ENCODE results near the gene PRH1.

The PRH1 gene

DNA sequence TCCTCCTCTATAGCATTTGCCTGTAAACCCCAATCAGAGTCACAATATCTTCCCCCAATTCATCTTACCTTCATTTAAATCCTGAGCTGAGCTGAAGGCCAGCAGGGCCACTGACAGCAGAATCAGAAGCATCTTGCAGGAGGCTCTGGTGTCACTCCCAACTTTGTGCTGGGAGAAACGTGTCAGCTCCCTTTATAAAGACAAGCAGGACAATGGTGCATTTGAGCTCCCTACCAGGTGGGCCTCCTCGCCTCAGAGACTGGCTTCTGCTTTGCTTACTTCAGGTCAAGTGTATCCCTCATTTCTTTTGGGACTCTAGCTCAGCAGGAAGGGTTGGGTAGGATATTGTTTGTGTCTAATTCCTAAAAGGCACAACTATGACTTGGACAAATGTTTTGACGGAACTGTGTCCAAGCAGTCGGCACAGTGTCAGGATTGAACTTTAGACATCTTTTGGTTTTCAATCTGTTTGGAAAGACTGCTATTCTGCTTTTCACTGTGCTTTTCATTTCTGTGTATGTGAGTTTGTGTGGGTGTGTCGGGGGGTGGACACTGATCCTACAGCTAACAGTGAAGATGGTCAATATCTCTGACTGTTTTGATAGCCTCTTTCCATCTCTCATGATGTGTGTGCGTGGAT, at the start of gene PRH1:
Gene PRH1, minus strand, starts transcription at position 170 of the 640 bp plus-strand sequence. Its CDS starts 38 bp downstream, at position 132.
- DNase-seq (ENCODE audit: low read depth): no peak

- DNase-seq (ENCODE audit: low read depth): no peak
Measured at GRCh38 chr12:10928746-10929286, 44.8 kb upstream of the PRH1 start, which contains the start of gene PRH2. Gene PRH2 (plus strand): TSS chr12:10929236. CDS start chr12:10929274, 38 bp downstream.

DNA sequence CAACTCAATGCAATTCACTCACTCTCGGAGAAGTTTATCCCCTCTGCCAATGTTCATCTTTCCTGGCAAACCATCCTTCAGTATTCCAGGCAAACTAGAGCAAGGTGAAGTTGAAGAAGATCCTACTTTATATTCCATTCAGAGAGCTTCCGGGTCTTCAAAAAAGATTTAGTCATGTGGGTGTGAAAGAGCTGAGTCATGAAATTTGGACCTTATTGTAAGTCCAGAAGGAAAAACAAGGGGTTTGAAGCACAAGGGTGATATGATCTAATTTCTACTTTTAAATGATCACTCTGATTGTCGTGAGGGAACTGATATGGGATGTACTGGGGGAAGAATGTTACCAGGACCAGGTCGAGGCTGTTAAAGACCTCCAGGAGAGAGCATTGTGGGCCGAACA, 42.2 kb upstream of the PRH1 start:
- no peak for DNase-seq (ENCODE audit: low read depth)

DNA sequence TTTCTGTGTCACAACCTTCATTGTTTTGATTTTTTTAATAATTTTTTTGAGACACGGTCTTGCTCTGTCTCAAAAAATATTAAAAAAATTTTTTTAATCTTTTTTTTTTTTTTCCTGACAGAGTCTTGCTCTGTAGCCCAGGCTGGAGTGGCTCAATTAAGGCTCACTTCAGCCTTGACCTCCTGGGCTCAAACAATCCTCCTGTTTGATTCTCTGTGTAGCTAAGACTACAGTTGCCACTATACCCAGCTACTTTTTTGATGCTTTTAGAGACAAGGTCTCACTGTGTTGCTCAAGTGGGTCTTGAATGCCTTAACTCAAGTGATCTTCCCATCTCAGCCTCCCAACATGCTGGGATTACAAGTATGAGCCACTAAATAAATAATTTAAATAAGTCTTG, 35.8 kb upstream of the PRH1 start:
- DNase-seq (ENCODE audit: low read depth): no peak

- DNase-seq (ENCODE audit: low read depth): no peak
Measured at GRCh38 chr12:10910380-10910779, 26.3 kb upstream of the PRH1 start.

DNA sequence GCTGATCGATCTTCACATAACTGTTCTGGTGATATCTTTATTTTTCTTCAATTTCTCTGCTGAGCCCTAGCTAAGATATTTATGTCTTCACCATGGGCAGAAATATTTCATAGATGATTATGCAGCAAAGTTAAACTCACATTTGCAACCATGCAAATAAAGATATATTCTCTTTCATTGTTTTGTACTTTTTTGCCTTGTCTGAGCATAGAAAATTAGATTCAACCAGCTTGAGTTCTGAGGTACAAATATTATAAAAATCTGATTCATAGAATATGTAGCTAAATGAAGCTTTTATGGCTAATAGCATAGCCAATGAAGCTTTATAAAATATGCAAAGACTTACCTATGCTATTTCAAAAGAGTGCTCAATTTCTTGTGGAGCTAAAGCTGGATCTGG, 25.4 kb upstream of the PRH1 start, which contains the start of gene TAS2R13:
Gene TAS2R13, minus strand, starts transcription at position 101 of the 400 bp plus-strand sequence. CDS start 264 bp downstream, outside the sequence.
- DNase-seq (ENCODE audit: low read depth): no peak

DNA sequence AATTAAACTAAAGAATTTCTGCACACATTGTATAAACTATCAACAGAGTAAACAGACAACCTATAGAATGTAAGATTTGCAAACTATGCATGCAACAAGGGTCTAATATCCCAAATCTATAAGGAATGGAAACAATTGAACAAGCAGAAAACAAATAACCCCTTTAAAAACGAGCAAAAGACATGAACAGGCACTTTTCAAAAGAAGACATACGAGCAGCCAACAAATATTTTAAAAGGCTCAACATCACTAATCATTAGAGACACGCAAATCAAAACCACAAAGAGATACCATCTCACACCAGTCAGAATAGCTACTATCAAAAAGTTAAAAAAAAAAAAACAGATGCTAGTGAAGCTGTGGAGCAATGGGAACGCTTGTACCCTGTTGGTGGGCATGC, 20.6 kb upstream of the PRH1 start:
- DNase-seq (ENCODE audit: low read depth): no peak

DNA sequence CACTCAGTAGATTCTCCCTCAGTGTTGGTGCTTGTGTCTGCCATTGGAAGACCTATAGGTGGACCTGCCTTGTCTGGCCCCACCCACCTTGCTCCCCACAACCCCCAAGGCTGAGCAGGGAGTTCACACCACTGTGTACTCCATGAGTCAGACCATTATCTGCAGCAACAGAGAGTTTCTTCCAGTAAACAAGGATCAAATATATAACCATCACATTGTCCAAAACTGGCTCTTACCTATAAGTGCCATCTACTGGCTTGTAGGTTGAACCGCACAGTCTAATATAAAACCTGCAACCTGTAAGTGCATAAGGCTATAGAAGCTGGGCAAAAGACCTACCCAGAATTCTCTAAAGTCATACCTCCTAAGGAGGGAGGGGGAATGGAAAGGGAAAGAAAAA, 17.4 kb upstream of the PRH1 start:
- DNase-seq (ENCODE audit: low read depth): no peak

- DNase-seq (ENCODE audit: low read depth): no peak
Measured at GRCh38 chr12:10900972-10901371, 16.9 kb upstream of the PRH1 start.

GRCh38 chr12:10900530-10900929, 16.5 kb upstream of the PRH1 start:
- DNase-seq (ENCODE audit: low read depth): no peak

- no peak for DNase-seq (ENCODE audit: low read depth)
Measured at GRCh38 chr12:10896854-10897253, 12.8 kb upstream of the PRH1 start.

GRCh38 chr12:10891937-10892336, 7.9 kb upstream of the PRH1 start:
- no peak for DNase-seq (ENCODE audit: low read depth)

DNA sequence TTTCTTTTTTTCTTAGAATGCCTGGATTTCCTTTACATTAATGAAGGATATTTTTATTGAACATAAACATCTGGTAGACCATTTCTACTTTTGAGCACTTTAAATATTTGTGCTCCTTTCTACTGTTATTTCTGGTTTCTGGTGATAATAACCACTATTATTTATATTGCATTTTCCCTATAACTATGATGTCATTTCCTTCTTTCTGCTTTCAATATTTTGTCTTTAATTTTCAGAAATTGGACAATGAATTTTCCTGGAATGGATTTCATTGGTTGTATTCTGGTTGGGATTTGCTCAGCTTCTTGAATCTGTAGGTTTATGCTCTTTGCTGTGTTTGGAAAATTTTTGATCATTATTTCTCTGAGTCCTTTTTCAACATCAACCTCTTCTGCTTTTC, 5.2 kb upstream of the PRH1 start:
- no peak for DNase-seq (ENCODE audit: low read depth)

DNA sequence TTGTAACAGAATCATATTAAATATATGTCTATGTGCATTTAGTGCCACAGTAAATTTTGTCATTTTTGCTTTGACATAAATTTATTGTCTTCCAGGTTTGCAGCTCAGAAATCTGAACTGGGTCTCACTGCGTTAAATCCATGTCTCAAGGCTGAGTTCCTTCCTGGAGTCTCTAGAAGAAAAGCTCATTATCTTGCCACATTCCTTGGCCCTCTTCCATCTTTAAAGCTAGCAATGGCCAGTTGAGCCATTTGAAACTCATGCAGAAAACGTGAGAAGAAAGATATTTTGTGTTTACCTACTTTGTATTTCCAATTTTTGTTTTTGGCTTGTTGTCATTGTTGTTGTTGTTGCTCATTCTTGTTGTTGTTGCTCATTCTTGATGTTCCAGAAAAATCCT, 10.7 kb downstream of the PRH1 start:
- DNase-seq (ENCODE audit: low read depth): no peak

DNA sequence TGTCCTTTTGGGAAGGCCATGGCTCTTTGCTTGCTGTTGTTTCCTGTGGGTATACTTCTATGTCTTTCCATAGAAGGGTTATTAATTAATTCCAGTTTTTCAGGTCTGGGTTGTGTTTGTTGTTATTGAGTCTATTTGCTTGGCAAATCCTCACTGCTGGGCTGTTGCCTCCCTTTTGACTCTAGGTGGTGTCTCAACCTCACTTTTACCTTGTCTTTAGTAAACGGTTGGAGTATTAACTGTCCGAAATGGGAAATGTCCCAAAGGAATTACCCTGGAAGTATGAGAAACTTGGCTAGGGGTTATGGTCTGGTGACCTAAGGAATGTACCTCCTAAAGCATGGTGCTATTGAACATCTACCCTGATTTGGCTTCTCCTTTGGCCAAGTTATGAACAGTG, 16.7 kb downstream of the PRH1 start:
- no peak for DNase-seq (ENCODE audit: low read depth)

DNA sequence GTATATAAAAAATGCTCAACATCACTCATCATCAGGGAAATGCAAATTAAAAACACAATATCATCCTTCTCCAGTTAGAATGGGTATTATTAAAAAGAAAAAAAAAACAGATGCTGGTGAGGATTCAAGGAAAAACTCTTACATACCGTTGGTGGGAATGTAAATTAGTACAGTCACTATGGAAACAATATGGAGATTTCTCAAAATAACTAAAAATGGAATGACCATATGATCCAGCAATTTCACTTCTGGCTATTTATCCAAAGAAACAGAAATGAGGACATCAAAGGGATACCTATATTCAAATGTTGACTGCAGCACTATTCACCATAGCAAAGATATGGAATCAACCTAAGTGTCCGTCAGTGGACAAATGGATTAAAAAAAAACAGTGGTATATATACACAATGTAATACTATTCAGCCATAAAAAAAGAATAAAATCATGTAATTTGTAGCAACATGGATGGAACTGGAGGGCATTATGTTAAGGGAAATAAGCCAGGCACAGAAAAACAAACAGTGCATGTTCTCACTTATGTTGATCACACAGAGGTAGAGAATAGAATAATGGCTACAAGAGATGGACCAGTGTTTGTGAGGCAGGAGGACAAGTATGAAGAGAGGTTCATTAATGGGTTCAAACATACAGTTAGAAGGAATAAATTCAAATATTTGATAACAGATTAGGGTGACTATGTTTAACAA, 20.4 kb downstream of the PRH1 start:
- no peak for DNase-seq (ENCODE audit: low read depth)

- no peak for DNase-seq (ENCODE audit: low read depth)
Measured at GRCh38 chr12:10861366-10861765, 22.7 kb downstream of the PRH1 start.

GRCh38 chr12:10855807-10856206, 28.2 kb downstream of the PRH1 start:
- DNase-seq (ENCODE audit: low read depth): no peak

DNA sequence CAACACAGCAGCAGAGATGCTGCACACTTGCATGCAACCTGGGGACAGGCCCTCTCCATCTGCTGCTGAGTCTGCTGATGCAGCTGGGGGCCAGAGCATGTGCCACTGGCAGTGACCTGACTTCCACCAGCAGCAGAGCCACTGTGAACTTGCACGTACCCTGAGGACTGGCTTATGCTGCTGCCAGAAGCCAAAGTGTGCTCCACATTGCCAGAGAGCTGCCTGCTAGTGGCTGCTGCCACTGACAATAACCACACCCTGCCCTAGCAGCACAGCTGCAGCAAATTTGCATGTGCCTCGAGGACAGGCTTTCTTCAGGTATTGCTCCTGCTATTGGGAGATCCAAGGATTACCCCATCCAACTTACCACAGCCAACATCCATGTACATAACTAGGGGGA, 30.3 kb downstream of the PRH1 start:
- no peak for DNase-seq (ENCODE audit: low read depth)

DNA sequence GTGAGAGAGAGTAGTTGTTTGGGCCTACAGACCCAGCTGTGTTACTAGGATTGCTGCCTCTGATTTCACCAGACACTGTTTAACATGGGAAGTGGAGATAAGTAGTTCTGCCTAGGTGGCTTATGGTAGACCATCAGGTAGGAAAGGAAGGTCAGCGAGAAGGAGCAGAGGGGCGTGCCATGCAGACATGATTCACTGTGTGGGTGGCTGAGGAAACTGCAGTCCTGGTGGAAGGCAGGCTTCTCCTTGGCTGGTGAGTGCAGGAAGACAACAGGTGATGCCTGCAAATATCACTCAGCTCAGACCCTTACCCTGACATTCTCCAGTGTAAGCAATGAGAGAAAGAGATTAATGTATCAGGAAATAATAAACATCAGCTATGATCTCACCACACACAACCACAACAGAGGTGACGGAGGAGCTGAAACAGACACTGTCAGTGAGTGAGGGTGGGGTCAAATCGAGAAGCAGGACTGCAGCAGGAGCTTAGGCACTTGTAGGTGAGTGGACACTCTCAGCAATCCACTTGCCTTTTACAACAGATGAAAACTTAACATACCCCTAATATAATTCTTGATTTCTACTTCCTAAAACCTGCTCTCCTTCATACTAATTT, 32.7 kb downstream of the PRH1 start:
- DNase-seq (ENCODE audit: low read depth): no peak

DNA sequence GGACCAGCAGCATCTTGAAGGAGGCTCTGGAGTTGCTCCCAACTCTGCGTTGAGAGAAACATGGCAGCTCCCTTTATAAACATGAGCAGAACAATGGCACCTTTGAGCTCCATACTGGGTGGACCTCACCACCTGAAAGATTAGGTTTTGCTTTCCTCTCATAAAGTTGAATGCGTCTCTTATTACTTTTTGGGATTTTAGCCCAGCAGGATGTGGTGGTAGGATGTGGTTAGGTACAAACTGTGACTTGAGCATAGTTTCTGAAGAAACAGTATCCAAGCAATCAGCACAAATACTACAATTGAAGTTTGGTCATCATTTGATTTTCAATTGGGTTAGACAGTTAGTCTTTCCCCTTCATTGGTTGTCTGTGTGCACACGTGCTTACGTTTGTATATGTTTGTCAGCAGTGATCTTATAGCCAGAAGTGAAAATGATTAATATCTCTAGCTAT, 34.6 kb downstream of the PRH1 start, which contains the start of gene PRR4:
Gene PRR4, minus strand, starts transcription at position 51 of the 454 bp plus-strand sequence. Its CDS starts 38 bp downstream, at position 13.
- no peak for DNase-seq (ENCODE audit: low read depth)

- DNase-seq (ENCODE audit: low read depth): no peak
Measured at GRCh38 chr12:10847744-10848143, 36.3 kb downstream of the PRH1 start.

GRCh38 chr12:10842862-10843261, 41.2 kb downstream of the PRH1 start:
- no peak for DNase-seq (ENCODE audit: low read depth)

Measured in HS-5 (cell line).